LHCN-M2 (cell line): ENCODE measurements around the gene CCT7. TPM values are rescaled to one million over a fixed set of nuclear protein-coding genes. Genes with fewer than 3 reads are reported as not detected.
A peak's percentile ranks its signal among the peaks of the same experiment; 100 is the strongest.

Experiments used
- DNase-seq: peaks from one replicate; pipeline ENCODE4 v3.0.0-alpha.2; 2012; ENCODE audit warnings: low read depth
- total RNA-seq: library from RNA; depleted of rRNA; stranded (reverse); fragments of >200 nt; gene quantifications from 2 replicates; pipeline ENCODE4 v1.2.3, GENCODE V29; 2014

Gene CCT7
- total RNA-seq, 1 experiment from 2014 or later = 452 TPM

- DNase-seq = no peak
Observed at GRCh38 chr2:73267008-73267407, 32.9 kb downstream of the CCT7 start.

GRCh38 chr2:73268366-73268829 is 34.3 kb downstream of the CCT7 start:
- no peak for DNase-seq

- DNase-seq = no peak
Observed at GRCh38 chr2:73268830-73269685, 35.0 kb downstream of the CCT7 start.

- no peak for DNase-seq
Observed at GRCh38 chr2:73269686-73270465, 35.8 kb downstream of the CCT7 start.

GRCh38 chr2:73272270-73272669 is 38.2 kb downstream of the CCT7 start:
- DNase-seq = no peak

- DNase-seq = no peak
Observed at GRCh38 chr2:73279852-73280251, 45.7 kb downstream of the CCT7 start.

- no peak for DNase-seq
Observed at GRCh38 chr2:73281244-73281643, 47.1 kb downstream of the CCT7 start.

- DNase-seq = no peak
Observed at GRCh38 chr2:73282924-73283544, 48.9 kb downstream of the CCT7 start.

- no peak for DNase-seq
Observed at GRCh38 chr2:73283545-73284295, 49.6 kb downstream of the CCT7 start.

- DNase-seq = no peak
Observed at GRCh38 chr2:73284296-73285158, 50.4 kb downstream of the CCT7 start, which contains the start of gene FBXO41. Gene FBXO41 (minus strand): TSS chr2:73284478. CDS start chr2:73269630, 14,848 bp downstream.

- no peak for DNase-seq
Observed at GRCh38 chr2:73285159-73285739, 51.1 kb downstream of the CCT7 start.

- no peak for DNase-seq
Observed at GRCh38 chr2:73286134-73286655, 52.1 kb downstream of the CCT7 start.

GRCh38 chr2:73289304-73289703 is 55.2 kb downstream of the CCT7 start:
- no peak for DNase-seq

- peak; percentile 36 for DNase-seq
Observed at GRCh38 chr2:73290049-73290839, 56.1 kb downstream of the CCT7 start.

GRCh38 chr2:73291093-73291460 is 57.0 kb downstream of the CCT7 start:
- DNase-seq = peak; percentile 36

GRCh38 chr2:73291461-73292315 is 57.6 kb downstream of the CCT7 start:
- no peak for DNase-seq

GRCh38 chr2:73292316-73292905 is 58.3 kb downstream of the CCT7 start:
- DNase-seq = no peak
